Measurements from ENCODE around the gene CGB7. TPM values are rescaled to one million over a fixed set of nuclear protein-coding genes. Genes with fewer than 3 reads are reported as not detected.
"Not testable (repeated sequence)": the region's sequence is repeated elsewhere in the genome, so short reads cannot be mapped to it uniquely, and the experiment has no call there.

CGB7 gene
- total and polyA plus RNA-seq, 2 experiments from 2014 or later, result 0.54 to 2.2 TPM

DNA sequence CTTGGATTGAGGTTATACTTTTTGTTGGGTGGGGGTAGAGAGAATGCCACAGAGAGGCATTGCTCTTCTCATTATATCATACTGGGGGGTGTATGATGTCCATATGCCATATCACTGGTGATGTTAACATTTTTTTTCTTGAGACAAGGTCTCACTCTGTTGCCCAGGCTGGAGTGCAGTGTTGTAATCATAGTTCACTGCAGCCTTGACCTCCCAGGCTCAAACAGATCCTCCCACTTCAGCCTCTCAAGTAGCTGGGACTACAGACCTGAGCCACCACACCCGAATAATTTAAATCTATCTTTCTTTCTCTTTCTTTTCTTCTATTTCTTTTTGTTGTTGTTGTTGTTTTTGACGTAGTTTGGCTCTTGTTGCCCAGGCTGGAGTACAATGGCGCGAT, 22.8 kb upstream of the CGB7 start:
- in situ Hi-C loops (cut with MboI), result no loop called here

DNA sequence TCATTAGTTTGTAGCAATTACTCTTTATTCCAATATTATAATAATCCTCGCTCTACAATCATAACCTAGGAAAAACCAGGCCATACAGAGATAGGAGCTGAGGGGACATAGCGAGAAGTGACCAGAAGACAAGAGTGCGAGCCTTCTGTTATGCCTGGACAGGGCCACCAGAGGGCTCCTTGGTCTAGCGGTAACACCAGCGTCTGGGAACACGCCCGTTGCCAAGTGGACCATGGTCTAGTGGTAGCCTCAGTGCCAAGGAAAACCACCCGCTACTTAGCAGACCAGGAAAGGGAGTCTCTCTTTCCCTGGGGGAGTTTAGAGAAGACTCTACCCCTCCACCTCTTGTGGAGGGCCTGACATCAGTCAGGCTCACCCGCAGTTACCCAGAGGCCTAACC, 17.3 kb upstream of the CGB7 start:
- in situ Hi-C loops (cut with MboI), result not testable (repeated sequence)
- 11 to 14% methylated on average over 9 of the region's 9 CpGs for WGBS, 2 experiments (ENCODE audit: low coverage in 1 of 2, low lambda C conversion rate in 2 of 2, missing lambda C conversion rate in 2 of 2)
- DNase-seq, result peak; percentile 76

More for the DNA sequence above, 22.8 kb upstream of the CGB7 start:
- Histone ChIP-seq H4K20me1 (ENCODE audit: insufficient read depth) (no peaks in the 10 kb centered on the region), H3K4me2 (ENCODE audit: unreplicated experiment) (no peak overlapping the region), H3K27me3 (replicated peaks; ENCODE audit: insufficient read depth) (no peaks in the 10 kb centered on the region), H2AFZ (no peak overlapping the region), H3K79me2 (ENCODE audit: insufficient read depth) (peaks cover 1% of the 10 kb centered on the region), H3K9ac (no peak overlapping the region), H3K9me2 (ENCODE audit: insufficient read depth) (no peaks in the 10 kb centered on the region), H3K27ac (no peak overlapping the region), H3K9me3 (ENCODE audit: low read depth) (no peaks in the 10 kb centered on the region), H3K4me1 (ENCODE audit: insufficient read depth) (no peaks in the 10 kb centered on the region; the same call in 1 of the 2 replicates), H3K36me3 (ENCODE audit: low read depth) (no peaks in the 10 kb centered on the region), H3K4me3 (no peak overlapping the region), H3F3A (ENCODE audit: insufficient read depth) (no peaks in the 10 kb centered on the region)
- TF ChIP-seq EZH2phosphoT487 (IDR thresholded peaks at IDR 0.05; ENCODE audit: insufficient read depth, low read depth), result no peak
- TF ChIP-seq EZH2 (IDR thresholded peaks at IDR 0.05; ENCODE audit: insufficient read depth, poor library complexity, severe bottlenecking), result no peak
- DNase-seq, result no peak
- WGBS, 2 experiments (ENCODE audit: low coverage in 1 of 2, low lambda C conversion rate in 2 of 2, missing lambda C conversion rate in 2 of 2), result 65 to 71% methylated on average over 4 of the region's 4 CpGs

DNA sequence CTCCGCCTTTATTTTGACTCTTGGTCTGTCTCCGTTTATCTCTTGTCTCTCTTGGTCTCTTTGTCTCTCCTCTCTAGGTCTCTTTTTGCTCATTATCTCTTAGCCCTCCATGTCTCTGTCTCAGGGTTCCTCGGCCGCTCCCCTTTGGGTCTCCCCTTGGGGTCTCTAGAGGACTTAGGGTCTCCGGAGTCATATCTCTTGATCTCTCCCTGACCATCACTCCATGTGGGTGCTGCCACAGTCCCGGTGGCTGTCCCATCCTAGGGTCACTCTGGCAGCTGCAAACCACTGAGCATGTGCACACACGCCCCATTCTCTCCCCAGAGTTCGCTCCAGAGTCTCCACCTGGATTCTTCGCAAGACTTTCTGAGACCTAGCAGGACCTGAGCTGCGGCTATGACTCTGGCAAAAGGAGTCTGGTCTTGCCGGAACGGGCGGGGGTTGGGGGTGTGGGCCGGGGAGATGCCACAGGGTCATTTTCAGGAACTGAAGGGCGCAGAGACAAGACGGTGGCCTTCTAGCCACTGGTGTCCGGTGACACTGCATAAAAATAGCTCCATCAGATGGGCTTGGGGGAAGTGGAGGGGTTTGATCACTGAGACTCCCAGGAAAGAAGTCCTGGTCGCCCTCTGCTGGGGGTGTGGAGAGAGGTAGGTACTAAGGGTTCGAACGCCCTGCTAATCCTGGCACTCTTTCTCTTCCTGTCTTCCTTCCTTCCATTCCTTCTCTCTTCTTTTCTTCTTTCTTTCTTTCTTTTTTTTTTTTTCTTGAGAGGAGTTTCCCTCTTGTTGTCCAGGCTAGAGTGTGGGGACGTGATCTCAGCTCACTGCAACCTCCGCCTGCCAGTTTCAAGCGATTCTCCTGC, 16.2 kb upstream of the CGB7 start:
- WGBS, 2 experiments (ENCODE audit: low coverage in 1 of 2, low lambda C conversion rate in 2 of 2, missing lambda C conversion rate in 2 of 2), result 64 to 66% methylated on average over 20 to 23 of the region's 23 CpGs
- H3K36me3 ChIP-seq (ENCODE audit: low read depth), result no peaks in the 10 kb centered on the region
- H3K4me3 ChIP-seq, result no peak overlapping the region
- no peaks in the 10 kb centered on the region for H3K79me2 ChIP-seq (ENCODE audit: insufficient read depth)
- no peak for TF ChIP-seq EZH2phosphoT487 (IDR thresholded peaks at IDR 0.05; ENCODE audit: insufficient read depth, low read depth)
- TF ChIP-seq EZH2 (IDR thresholded peaks at IDR 0.05; ENCODE audit: insufficient read depth, poor library complexity, severe bottlenecking), result peak; percentile 14
- H3F3A ChIP-seq (ENCODE audit: insufficient read depth), result no peaks in the 10 kb centered on the region
- in situ Hi-C loops (cut with MboI), result no loop called here
- H3K27me3 ChIP-seq (replicated peaks; ENCODE audit: insufficient read depth), result peaks cover 6% of the 10 kb centered on the region; the same call in 1 of the 2 replicates
- no peak overlapping the region for H2AFZ ChIP-seq
- no peaks in the 10 kb centered on the region for H3K9me3 ChIP-seq (ENCODE audit: low read depth)
- no peaks in the 10 kb centered on the region for H3K4me1 ChIP-seq (ENCODE audit: insufficient read depth)
- no peak overlapping the region for H3K27ac ChIP-seq
- no peaks in the 10 kb centered on the region for H4K20me1 ChIP-seq (ENCODE audit: insufficient read depth)
- H3K4me2 ChIP-seq (ENCODE audit: unreplicated experiment), result no peak overlapping the region
- H3K9me2 ChIP-seq (ENCODE audit: insufficient read depth), result no peaks in the 10 kb centered on the region
- peak; percentile 45 for DNase-seq
- H3K9ac ChIP-seq, result no peak overlapping the region

More for the DNA sequence above, 17.3 kb upstream of the CGB7 start:
- H3K9me2 ChIP-seq (ENCODE audit: insufficient read depth); H4K20me1 ChIP-seq (ENCODE audit: insufficient read depth); H3K36me3 ChIP-seq (ENCODE audit: low read depth); H3K4me3 ChIP-seq; H3K27ac ChIP-seq; H3K4me1 ChIP-seq (ENCODE audit: insufficient read depth); H3K79me2 ChIP-seq (ENCODE audit: insufficient read depth); H2AFZ ChIP-seq; H3K4me2 ChIP-seq (ENCODE audit: unreplicated experiment); H3K9me3 ChIP-seq (ENCODE audit: low read depth); H3K9ac ChIP-seq; H3K27me3 ChIP-seq (replicated peaks; ENCODE audit: insufficient read depth); H3F3A ChIP-seq (ENCODE audit: insufficient read depth): not testable (repeated sequence)

DNA sequence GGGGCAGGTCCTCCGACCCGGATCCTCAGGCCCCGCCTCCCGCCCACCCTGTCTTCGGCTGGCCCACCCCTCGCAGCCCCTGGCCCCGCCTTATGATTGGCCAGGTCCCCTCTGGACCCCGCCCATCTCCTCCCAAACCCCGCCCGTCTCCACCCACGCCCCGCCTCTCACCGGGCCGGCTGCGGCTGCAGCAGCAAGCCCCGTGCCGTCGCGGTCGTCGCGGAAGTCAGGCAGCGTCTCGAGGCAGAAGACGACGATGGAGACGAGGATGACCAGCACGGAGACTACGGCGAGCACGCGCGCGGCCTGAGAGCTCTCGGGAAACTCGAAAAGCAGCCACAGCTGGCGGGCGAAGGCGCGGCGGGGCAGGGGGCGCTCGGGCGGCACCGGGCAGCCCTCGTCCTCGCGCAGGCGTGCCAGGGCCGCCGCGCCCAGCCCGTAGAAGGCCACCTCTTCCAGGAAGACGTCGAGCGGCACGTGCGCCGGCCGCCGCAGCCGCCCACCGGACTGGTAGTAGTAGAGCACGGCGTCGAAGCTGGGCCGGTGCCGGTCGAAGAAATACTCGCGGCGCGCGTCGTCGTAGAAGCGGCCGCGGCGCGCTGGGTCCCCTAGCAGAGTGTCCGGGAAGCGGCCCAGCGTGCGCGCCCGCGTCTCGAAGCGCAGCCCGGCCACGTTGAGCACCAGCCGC, 14.5 kb upstream of the CGB7 start:
- 0 out of 2 replicates have a peak overlapping the region, but pooled peaks have one; percentile 22 for H3K4me3 ChIP-seq
- in situ Hi-C loops (cut with MboI), result no loop called here
- H3K27me3 ChIP-seq (replicated peaks; ENCODE audit: insufficient read depth), result peaks cover 6% of the 10 kb centered on the region; the same call in 1 of the 2 replicates
- no peaks in the 10 kb centered on the region for H3K4me1 ChIP-seq (ENCODE audit: insufficient read depth)
- peak; percentile 45 for DNase-seq
- no peaks in the 10 kb centered on the region for H3K9me3 ChIP-seq (ENCODE audit: low read depth)
- no peaks in the 10 kb centered on the region for H3K79me2 ChIP-seq (ENCODE audit: insufficient read depth)
- no peak overlapping the region for H3K9ac ChIP-seq
- H3K9me2 ChIP-seq (ENCODE audit: insufficient read depth), result no peaks in the 10 kb centered on the region
- H2AFZ ChIP-seq, result peak overlapping the region; percentile 48; the same call in 1 of the 2 replicates
- no peaks in the 10 kb centered on the region for H4K20me1 ChIP-seq (ENCODE audit: insufficient read depth)
- no peaks in the 10 kb centered on the region for H3K36me3 ChIP-seq (ENCODE audit: low read depth)
- TF ChIP-seq EZH2phosphoT487 (IDR thresholded peaks at IDR 0.05; ENCODE audit: insufficient read depth, low read depth) (no peak), EZH2 (IDR thresholded peaks at IDR 0.05; ENCODE audit: insufficient read depth, poor library complexity, severe bottlenecking) (no peak)
- 7 to 9% methylated on average over 73 to 82 of the region's 93 CpGs for WGBS, 2 experiments (ENCODE audit: low coverage in 1 of 2, low lambda C conversion rate in 2 of 2, missing lambda C conversion rate in 2 of 2)
- peaks cover 4% of the 10 kb centered on the region; the same call in 1 of the 2 replicates for H3F3A ChIP-seq (ENCODE audit: insufficient read depth)
- H3K4me2 ChIP-seq (ENCODE audit: unreplicated experiment), result no peak overlapping the region
- H3K27ac ChIP-seq, result no peak overlapping the region
